Activated CD4-positive, alpha-beta T cell treated with anti-CD3 and anti-CD28 coated beads for 24 hours (primary cell): ENCODE results near the gene MCC.
"Not testable (repeated sequence)": the region's sequence is repeated elsewhere in the genome, so short reads cannot be mapped to it uniquely, and the experiment has no call there.

ENCODE experiments used
- DNase-seq, 2 donors: peaks; one replicate each; pipeline ENCODE4 v3.0.0-alpha.2; 2020; ENCODE audit warnings: low read depth in 2 of 2

MCC gene

DNA sequence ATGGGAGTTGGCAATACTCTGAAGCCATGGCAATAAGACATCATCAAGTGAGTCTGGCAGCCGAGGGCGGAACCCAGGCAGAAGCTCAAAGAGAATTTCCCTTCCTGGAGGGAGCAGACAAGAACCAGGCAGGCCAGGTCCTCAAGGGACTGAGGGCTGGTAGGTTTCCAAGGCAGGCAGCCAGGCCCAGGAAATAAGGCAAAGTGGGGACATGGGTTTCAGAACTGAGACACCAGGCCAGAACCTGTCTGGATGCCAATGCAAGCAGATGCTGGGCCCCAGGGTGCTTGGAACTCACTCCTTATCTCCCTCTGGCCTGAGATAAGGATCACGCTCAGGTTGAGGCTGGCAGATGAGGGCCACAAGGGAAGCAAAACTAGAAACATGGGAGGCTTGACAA lies 62.3 kb downstream of the MCC start:
- DNase-seq = no peak

DNA sequence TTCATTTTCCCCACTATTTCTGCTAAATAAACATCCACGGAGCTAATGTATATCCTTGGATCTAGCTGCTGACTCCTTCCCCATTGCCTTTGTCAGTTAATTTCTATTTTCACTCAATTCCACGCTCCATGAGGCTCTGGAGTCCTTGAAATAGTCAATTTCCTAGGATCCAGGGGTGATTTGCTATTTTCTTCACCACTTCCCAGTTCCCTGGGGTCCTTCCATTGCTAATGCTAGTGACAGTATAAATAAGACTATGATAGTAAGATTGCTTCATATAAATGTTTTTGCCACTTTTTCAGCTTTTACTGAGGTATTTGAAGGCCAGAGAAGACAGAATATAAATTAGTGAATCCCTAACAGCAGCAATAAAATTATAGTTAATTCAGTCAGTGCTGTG lies 66.6 kb downstream of the MCC start:
- no peak for DNase-seq

DNA sequence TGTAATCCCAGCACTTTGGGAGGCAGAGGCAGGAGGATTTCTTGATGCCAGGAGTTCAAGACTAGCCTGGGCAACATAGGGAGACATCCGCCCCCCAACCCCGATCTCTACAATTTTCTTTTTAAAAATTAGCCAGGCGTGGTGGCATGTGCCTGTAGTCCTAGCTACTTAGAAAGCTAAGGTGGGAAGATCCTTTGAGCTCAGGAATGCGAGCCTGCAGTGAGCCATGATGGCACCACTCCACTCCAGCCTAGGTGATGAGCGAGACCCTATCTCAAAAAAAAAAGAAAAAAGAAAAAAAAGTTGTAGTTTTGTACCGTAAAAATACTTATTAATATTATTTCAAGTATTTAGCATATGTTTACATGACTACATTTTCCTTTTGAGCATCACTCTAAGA lies 82.7 kb downstream of the MCC start:
- DNase-seq = no peak

GRCh38 chr5:113404269-113404668 lies 84.0 kb downstream of the MCC start:
- DNase-seq = no peak

DNA sequence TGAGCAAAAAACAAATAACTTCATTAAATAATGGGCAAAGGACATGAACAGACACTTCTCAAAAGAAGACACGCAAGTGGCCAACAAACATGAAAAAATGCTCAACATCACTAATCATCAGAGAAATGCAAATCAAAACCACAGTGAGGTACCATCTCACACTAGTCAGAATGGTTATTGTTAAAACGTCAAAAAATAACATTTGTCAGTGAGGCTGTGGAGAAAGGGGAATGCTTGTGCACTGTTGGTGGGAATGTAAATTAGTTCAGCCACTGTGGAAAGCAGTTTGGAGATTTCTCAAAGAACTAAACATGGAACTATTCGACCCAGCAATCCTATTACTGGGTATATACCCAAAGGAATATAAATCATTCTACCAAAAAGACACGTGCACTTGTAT lies 90.3 kb downstream of the MCC start:
- not testable (repeated sequence) for DNase-seq

DNA sequence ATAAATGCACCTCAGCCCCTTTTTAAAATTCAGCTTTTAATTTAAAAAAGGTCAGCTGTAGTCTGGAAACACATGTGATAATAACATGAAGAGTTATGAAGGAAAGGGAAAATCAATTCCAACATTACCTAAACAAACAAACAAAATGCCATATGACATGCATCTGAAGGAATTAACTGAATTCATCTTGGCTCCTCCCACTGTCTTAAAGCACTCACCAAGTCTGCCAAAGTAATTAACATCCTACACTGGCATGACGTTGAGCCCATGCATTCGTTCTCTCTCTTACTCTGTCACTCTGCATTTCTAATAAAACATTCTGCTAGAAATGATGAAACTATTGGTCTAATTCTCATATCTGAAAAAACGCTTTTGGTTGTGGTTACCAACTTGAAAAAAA lies 91.2 kb downstream of the MCC start:
- no peak for DNase-seq

- DNase-seq = no peak
These were observed 93.6 kb downstream of the MCC start for GRCh38 chr5:113394658-113395057.

- no peak for DNase-seq
These were observed 98.0 kb downstream of the MCC start for GRCh38 chr5:113390224-113390623.

GRCh38 chr5:113389116-113389515 lies 99.1 kb downstream of the MCC start:
- DNase-seq = no peak

GRCh38 chr5:113387844-113388243 lies 100.4 kb downstream of the MCC start:
- no peak for DNase-seq

DNA sequence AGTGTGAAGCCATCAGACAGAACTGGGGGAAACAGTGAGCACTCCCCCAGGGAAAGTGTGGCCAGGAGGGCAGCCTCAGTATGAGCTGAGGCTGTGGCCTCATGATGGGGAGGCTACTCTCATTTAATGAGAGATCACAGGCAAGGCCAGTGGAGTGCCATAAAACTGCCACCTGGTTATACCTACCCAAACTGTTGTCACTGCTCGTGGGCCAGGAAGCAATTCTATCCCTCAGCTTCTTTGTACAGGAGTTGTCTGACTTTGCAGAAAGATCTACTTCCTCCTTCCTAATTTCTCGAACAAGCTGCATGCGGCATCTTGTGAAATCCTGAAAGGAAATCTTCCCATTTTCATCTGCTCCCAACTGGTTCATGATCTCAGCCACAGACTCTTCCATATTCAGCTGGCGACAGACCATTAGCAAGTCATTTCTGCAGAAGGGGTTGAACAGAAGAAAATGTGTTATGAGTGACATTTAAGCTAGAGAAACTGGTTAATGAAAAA lies 103.4 kb downstream of the MCC start:
- no peak for DNase-seq

DNA sequence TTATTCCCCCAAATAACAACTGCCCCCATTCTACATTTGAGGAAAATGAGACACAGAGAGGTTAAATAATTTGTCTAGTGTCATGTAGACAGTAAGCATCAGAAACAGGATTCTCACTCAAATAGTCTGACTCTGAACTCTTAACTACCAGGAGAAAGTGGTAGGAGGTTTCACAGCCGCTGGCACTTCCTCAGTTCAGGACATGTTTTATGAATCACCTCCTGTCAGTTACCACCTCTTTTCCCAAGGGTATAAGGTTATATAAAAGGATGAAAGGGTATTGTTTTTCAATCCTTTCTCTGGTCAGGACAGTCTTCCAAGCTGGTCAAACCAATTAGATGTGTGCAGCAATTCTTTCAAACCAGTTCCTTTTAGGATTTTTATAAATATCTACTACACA lies 105.5 kb downstream of the MCC start:
- no peak for DNase-seq

DNA sequence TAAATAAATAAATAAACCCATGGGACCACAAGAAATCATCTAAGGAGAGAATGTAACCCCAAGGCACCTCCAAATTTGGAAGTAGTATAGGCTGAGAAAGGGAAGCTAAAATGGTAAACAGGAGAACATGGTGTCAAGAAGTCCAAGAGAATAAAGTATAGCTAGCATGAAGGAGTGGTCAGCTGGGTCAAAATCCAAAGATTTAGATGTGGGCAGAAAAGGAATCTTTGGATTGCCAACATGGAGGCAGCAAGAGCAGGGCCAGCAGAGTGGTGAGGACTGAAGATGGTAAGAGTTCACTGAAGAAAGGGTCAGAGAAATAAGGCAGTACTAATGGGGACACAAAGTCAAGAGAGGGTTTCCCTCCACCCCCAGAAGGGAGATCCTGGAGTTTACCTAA lies 106.5 kb downstream of the MCC start:
- no peak for DNase-seq

- DNase-seq = no peak
These were observed 107.4 kb downstream of the MCC start for GRCh38 chr5:113380807-113381326.

DNA sequence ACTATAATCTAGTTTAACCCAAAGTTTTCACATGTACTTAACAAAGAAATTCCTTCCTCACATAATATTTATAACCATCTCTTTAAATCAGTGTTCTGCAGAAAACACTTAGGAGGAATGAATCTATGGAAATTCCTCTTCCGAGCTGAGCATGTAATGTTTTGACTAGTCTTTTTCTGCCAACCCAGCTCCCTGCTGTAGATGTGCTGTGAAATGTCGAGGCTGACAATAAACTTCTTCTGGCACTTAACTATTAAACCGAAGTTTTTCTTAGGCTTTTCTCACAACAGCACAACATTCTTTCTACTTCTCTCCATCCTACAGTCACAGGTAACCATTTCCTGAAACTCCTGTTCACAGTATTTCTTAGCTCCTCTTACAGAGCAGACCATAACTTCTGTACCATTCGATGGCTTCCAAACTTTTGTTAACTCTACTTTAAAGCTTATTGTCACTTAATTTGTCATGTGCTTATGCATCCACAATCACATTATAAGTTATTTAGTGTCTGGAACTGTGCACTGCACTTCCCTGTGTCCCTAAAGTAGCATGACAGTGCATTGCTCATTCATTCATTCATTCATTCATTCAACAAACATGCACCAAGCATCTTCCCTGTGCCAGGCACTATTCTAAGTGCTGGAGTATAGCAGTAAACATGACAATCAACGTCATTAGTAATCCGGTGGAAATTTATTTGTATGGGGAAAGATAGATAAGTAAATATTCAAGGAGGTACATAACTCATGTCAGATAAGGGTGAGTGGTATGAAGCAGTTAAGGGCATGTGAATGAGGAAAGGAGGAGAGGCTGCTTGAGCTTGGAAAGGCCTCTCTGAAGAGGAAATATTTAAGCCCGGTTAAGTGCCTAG lies 108.1 kb downstream of the MCC start:
- DNase-seq = no peak

DNA sequence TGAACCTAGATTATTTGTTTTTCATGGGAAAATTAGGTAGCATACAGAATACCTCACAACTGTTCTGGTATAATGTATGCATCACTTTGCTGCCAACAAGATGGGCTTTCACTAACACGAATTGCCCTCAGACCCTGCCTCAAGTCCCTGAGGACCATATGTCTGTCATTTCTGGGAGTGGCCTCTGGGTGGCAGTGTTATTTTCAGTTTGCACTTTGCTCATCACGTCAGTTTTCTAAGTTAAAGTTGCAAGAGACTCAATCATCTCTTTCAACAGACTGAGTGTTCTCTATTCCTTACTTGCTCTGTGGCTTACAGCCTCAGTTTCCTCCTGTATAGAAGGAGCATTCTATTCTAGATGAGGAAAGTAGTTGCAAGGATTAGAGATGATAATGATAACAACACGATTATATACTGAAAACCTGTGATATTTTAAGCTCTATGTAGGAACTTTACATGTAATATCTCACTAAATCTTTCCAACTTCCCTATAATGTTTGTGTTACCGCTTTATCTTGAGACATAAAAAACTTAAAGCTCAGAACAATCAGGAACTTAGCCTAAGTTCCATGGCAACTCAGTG lies 109.2 kb downstream of the MCC start:
- DNase-seq = peak; percentile 39 to 41

GRCh38 chr5:113378514-113378913 lies 109.7 kb downstream of the MCC start:
- DNase-seq = no peak

DNA sequence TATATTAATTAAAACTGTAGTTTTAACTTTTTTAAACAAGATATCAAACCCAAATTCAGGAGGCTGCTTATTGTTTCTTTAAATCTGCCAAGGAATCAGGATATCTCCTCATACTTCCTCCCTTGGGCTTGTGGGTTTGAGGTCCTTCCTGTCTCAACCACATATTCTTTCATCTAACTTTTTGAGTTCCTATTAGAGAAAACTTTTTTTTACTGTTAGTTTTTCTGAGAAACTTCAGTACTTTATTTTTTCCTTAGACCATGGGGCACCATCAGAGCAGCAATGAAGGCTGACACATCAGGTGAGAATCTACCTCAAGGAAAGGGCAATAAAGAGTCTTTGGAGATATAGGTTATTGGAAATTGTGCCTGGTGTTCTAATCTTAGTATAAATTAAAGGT lies 110.2 kb downstream of the MCC start:
- DNase-seq = no peak

DNA sequence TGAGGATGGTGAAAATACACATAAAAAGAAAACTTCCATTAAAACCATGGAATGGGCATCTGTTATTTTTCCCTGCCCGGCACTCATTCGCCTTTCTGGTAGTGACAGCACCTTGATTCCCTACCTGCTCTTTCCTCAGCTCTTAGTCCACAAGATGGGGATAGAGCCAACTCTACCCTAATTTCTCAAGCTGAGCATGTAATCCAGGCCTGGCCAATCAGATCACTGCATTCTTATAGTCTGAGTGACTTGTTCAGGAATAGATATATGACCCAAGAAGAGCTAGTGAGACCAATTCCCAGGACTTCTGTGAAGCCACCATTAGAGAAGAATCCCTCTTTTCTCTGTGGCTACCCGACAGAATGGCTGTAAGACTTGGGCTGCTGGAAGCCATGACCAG lies 111.6 kb downstream of the MCC start:
- DNase-seq = no peak

DNA sequence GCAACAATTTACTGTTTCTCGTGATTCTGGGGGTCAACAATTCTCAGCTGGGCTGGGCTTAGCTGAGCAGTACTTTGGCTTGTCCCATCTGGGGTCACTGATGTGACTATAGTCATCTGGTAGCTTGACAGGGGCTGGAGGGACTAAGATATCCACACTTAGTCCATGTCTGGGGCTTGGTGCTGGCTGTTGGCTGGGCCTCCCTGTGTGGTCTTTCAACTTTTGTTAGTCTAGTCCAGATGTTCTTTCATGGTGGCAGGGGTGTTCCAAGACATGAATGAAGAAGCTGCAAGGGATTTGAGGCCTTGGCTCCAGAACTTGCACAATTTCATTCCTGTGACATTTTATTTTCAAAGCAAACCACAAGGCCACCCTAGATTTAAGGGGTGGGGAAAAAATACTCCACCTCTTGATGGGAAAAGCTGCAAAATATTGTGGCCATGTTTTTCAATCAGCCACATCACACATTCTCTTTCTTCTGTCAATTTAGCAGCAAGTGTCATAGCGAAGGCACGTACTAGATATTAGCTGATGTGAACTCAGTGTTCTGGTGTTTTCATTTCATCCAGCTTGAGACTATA lies 112.7 kb downstream of the MCC start:
- no peak for DNase-seq

DNA sequence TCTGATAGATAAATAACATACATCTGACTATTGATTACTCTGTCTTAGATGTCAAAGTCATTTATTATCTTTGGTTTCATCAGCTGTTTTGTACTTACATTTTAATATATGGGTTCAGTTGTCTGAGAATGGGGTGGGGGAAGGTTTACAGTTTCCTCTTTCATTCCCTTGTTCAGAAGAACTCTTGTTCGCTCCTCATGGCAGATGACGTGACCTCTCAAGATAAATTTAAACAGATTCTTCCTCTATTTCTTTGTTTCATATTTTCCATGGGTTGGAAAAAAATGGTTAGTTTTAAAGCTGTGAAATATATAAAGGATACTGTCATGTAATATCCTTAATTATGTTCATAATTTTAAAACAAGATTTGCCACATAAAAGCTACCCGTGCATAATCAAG lies 114.8 kb downstream of the MCC start:
- no peak for DNase-seq

DNA sequence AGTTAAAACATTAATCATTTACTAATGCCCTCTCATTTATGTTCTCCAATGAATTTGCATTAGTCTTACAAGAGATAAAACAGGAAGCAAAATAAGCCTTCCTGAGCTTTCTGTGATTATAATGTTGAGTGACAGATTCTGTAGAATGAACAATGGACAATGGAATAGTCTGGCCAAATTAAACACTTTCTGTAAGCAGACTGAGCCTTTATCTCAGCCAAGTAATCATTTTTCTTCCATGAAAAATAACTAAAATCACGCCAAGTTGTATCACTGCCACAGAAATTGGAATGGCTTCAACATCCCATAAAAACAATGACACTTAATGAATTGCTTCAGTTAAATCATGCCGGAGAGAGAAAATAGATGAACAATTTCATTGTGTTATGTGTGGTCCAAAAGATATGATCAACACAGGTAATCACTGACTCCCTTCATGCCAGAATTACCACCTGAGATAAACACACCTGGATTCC lies 116.5 kb downstream of the MCC start:
- DNase-seq = no peak

DNA sequence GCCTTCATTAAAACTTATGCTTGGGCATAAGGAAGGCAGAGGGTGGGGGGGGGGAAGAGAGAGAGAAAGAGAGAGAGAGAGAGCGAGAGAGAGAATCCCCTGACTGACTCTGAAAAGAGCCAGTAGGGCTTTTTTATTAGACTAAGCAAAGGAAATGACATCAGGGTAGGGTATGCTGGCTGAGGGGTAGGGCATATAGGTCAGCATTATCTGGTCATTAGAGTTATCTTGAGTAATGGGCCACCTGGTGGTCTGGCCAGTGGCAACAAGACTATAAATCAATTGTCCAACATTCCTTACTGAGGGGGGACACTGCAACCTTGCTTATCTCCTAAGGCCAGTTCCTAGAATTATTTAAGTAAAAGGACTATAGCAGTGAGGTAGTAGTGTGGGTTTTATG lies 120.7 kb downstream of the MCC start:
- DNase-seq = no peak
